GM19099 (cell line): Measurements from ENCODE around the gene UNC13B.

Source experiments
- POLR2A ChIP-seq: IDR thresholded peaks from 3 replicates; pipeline ENCODE4 v1.6.1; 2011; ENCODE audit warnings: low read depth; ENCODE audit not compliant: insufficient read length; ENCODE audit errors: extremely low read depth

Gene UNC13B

DNA sequence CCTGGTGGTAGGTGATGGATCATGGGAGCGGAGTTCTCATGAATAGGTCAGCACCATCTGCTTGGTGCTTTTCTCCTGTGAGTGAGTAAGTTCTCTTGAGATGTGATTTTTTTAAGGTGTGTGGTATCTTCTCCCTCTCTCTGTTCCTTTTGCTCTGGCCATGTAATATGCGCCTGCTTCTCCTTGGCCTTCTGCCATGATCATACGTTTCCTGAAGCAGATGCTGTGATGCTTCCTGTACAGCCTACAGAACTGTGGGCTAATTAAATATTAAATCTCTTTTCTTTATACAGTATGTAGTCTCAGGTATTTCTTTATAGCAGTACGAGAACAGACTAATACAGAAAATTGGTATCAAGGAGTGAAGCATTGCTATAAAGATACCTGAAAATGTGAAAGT lies 36.4 kb downstream of the UNC13B start:
- no peak for TF ChIP-seq POLR2A

DNA sequence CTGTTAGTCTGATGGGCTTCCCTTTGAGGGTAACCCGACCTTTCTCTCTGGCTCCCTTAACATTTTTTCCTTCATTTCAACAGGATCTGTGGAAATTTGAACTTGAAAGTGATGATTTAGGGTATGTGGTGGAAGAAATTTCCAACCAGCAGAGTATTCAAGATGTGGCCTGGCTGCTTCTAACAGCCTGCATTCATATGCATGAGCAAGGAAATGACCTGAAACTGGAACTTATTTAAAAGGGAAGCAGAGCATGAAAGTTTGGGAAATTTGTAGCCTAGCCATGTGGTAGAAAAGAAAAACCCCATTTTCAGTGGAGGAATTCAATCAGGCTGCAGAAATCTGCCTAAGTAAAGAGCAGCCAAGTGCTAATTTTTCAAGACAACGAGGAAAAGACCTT lies 41.7 kb downstream of the UNC13B start:
- no peak for TF ChIP-seq POLR2A

DNA sequence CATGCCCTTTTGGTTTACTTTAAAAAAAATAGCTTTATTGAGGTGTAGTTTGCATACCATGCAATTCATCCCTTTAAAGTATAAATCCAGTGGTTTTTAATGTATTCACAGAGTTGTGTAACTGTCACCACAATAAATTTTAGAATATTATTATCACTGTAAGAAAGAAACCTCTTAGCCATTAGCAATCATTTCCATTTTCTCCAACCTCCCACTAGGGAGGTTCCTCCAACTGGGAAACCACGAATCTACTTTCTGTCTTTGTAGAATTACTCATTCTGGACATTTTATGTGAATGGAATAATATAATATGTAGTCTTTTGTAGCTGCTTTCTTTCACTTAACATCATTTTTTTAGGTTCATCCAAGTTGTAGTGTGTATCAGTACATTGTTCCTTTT lies 43.5 kb downstream of the UNC13B start:
- no peak for TF ChIP-seq POLR2A

DNA sequence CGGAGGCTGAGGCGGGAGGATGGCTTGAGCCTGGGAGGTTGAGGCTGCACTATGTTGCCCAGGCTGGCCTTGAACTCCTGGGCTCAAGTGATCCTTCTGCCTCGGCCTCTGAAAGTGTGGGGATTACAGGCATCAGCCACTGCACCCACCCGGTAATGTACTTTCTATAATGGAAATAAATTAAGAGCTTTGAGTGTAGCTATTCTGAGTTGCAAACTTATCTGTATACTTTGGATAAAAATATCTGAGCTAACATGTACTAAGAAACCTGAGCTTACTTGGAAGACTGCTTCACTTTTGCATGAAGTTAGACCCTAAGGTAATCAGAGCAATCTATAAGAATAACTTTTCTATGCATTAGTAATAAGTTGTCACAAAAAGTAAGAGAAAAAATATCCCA lies 50.0 kb downstream of the UNC13B start:
- no peak for TF ChIP-seq POLR2A

DNA sequence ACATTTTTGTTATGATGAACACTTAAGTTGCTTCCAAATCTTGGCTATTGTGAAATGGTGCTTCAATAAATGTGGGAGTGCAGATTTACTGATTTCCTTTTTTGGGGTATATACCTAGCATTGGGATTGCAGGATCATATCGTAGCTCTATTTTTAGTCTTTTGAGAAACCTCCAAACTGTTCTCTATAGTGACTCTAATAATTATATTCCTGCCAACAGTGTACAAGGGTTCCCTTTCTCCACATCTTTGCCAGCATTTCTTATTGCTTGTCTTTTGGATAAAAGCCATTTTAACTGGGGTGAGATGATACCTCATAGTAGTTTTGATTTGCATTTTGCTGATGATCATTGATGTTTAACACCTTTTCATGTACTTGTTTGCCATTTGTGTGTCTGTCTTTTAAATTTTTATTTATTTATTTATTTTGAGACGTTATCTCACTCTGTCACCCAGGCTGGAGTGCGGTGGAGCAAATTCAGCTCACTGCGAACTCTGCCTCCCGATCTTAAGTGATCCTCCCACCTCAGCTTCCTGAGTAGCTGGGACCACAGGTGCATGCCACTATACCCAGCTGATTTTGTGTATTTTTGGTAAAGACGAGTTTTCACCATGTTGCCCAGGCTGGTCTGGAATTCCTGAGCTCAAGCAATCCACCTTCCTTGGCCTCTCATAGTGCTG lies 59.0 kb downstream of the UNC13B start:
- TF ChIP-seq POLR2A, result no peak

DNA sequence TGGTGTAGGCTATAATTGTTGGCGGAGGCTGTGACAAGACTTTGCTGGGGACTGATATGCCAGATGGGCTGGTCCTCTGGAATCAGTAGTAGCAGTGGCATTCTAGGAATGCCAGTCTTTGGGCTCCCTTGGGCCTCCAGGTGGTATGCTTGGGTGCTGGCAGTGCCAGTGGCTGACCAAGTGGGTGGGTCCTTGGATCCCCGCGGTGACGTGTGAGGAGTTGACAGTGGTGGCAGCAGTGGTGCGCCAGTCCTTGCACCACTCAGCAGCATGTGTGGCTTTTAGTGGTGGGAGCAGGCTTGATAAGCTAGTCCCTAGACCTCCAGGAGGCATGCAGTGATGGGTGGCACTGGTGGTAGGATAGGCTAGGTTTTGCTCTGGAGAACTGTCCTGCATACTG lies 63.9 kb downstream of the UNC13B start:
- no peak for TF ChIP-seq POLR2A

DNA sequence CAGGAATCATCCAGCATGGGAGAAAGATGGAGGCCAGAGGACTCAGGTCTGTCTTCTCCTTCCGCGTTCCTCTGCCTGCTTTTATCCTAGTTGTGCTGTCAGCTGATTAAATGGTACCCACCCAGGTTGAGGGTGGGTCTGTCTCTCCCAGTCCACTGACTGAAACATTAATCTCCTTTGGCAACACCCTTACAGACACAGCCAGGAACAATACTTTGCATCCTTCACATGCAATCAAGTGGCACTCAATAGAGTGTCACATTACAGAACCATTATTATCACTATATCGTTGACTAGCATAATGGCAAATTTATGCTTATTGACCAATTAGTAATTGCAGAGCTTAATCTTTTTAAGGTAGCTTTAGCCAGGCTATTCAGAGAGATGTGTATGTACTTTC lies 64.8 kb downstream of the UNC13B start:
- TF ChIP-seq POLR2A, result no peak

DNA sequence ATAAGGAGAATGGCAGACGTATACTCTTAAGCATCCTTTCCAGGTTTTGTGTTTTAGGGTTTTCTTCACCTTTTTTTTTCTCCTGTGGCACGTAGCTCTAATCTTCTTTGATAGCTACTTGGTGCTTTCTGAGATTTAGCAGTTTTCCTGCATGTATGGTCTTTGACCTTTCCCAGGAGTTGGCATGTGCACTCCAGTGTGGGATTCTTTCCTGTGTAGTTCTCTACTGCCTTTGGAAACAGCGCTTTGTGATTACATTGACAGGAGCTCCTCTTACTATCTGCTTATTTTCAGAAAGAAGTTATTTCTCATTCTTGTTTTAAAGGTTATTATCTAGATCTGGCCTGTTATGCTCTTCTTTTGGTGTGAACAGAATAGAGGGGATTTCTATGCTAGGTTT lies 65.5 kb downstream of the UNC13B start:
- no peak for TF ChIP-seq POLR2A

DNA sequence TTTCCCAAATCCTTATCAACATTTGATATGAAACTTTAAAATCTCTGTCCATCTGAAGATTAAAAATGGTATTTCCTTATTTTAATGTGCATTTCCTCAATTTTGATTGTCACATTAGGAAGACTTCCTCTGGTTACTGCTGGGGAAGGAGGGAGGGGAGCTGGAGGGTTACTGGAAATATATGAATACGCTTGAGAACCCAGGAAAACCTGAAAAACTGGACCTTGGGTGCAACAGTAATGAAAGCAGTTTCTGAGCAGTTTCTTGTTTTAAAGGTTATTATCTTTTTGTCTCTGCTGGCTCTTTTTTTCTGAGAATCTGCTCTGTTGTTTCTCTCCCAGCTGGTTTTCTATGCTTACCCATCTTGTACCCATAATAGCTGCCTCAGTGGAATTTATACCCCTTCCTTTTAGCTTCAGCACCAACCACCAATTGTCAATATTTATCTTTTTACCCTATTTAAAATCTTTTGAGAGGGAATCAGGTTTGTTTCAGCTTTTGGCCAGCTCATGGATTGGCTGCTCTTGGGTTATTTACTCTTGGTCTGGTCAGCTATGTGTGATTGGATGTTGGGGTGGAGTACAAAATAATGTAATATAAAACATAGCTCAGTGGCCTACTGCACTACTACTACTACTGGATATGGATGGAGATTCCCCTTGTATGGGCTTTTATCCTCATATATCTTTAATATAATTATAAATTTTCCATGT lies 67.4 kb downstream of the UNC13B start:
- TF ChIP-seq POLR2A, result no peak

DNA sequence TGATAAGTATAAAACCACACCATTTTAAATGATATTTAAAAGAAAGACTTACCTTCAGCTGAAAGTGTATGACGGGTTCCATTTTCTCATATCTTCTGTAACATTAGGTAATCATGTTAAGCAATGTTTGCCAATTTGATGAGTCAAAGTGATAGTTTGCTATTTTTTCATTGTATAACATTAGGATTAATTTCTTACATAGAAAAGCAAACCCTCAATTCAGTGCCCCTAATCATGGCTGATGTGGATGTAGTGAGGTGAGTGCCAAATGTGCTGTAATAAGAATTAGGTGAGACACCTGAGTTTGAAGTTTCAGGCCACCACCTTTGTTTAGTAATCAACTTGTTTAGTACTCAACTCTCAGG lies 68.0 kb downstream of the UNC13B start:
- no peak for TF ChIP-seq POLR2A

DNA sequence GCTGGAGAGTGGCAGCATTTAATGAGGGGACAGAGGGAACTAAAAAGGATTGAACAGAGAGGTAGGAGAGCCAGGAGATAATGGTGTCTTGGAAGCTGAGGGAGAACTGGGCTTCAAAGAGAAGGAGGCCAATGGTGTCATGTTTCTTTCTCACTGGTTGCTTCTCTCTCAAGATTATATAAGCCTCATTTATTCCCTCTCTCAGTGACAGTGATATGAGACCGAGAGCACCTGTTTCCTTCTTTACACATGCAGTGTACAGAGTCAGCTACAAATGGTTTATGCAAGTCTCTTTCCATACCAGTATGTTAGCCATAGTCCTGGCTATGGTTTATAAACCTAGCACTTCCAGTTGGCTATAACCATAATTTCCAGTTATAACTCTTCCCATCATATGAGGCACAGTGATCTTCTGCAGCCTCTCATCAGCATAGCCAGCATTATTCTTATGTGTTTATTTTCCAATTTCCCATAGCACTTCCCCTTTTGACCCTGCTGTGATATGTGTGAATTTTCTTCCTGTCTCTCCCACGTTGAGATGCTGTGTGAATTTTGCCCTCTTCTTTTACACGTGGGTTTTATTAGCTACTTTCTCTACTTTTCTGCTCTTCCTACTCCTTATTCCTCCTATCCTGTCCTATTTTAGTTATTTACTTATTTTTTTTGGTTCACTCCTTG lies 71.2 kb downstream of the UNC13B start:
- no peak for TF ChIP-seq POLR2A

DNA sequence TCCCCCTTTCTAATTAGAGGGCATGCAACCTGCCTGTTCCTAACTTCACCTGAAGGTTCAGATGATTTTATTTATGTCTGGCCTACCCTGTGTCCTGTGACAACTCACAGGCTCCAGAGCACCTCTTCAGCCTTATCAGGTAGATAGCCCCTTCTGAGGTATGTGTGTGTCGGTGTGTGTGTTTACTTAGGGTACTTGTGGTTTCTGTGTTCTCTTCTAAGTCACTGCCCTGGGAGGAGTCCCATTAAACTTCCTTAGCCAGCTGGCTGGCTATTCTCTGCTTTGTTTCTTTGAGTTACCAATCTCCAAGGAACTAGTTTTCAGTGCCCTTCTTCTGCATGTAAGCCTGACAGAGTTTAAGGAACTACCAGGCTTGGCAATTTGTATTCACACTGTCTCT lies 74.9 kb downstream of the UNC13B start:
- no peak for TF ChIP-seq POLR2A

DNA sequence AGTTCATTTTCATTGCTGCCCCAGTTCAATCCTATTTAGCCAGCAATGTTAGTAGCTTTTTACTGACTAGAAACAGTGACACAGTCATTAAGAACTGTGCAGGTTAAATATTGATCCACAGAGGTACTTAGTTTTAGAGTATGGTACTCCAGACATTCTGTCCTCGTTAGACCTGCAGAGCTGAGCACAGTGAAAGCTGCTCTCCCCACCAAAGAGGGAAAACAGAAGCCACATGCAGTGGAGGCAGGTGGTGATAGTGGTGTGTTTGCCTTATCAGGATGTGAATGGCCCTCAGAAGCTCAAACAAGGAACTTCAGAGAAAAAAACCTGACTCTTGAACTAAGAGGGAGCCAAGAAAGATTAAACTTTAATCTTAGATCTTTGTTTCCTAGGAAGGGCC lies 75.5 kb downstream of the UNC13B start:
- no peak for TF ChIP-seq POLR2A

DNA sequence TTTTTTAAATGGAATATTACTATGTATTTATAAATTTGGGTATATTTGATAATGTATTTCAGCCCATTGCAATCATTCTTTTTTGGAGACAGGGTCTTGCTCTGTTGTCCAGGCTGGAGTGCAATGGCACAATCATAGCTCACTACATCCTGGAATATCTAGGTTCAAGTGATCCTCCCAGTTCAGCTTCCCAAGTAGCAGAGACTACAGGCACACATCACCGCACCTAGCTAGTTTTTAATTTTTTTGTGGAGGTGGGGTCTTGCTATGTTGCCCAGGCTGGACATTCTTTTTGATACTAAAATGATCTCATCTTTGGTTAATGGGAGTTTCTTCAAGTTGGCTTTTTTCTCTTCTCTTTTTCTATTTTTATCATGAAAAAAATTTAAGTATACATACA lies 91.3 kb downstream of the UNC13B start:
- TF ChIP-seq POLR2A, result no peak

DNA sequence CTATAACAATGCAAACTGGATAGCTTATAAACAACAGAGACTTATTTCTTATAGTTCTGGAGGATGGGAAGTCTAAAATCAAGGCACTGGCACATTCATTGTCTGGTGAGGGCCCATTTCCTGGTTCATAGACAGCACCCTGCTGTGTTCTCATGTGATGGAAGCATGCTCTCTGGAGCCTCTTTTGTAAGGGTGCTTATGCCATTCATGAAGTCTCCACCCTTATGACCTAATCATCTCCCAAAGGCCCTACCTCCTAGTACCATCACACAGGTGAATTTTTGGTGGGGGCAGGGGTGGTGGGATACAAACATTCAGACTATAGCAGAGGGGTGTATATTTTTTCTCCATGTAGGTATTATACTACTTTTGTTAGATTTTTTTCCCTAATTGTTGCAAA lies 92.4 kb downstream of the UNC13B start:
- no peak for TF ChIP-seq POLR2A
